ENCODE results near the gene PKNOX2. TPM values are rescaled to one million over a fixed set of nuclear protein-coding genes. Genes with fewer than 3 reads are reported as not detected.

PKNOX2 gene
- polyA plus RNA-seq, 2 of the 4 experiments (the other 2 are of a cell fraction): not detected

GRCh38 chr11:125317416-125317815 lies 152.9 kb downstream of the PKNOX2 start:
- H3K4me3 ChIP-seq: no peak overlapping the region
- WGBS (ENCODE audit: missing lambda C conversion rate): 10% methylated on average over 2 of the region's 2 CpGs
- no peak overlapping the region for H3K4me2 ChIP-seq
- FAIRE-seq (no peak), ATAC-seq (no peak), DNase-seq (ENCODE audit: low read depth in 1 of 2, low spot score in 1 of 2) (no peak)
- no peaks in the 10 kb centered on the region for H3K9me3 ChIP-seq
- no peak overlapping the region for H3K27ac ChIP-seq
- TF ChIP-seq FOSL2 (IDR thresholded peaks at IDR 0.05) (no peak), FOSL2 (CRISPR knock-in tag; IDR thresholded peaks at IDR 0.05) (no peak), BCL3 (IDR thresholded peaks at IDR 0.05) (no peak), JUNB (IDR thresholded peaks at IDR 0.05) (no peak)
- ChIA-PET POLR2A (no interaction called here), CTCF (interaction anchor here (1.3 kb wide), 1 partner anchor 9 kb away, joined by 3 read pairs; no protein-coding TSS in a partner anchor)
- H3K4me1 ChIP-seq: no peaks in the 10 kb centered on the region

GRCh38 chr11:125319649-125320048 lies 155.1 kb downstream of the PKNOX2 start:
- 5% methylated on average over 1 of the region's 1 CpG for WGBS (ENCODE audit: missing lambda C conversion rate)
- TF ChIP-seq KDM5A (IDR thresholded peaks at IDR 0.05) (no peak), JUNB (IDR thresholded peaks at IDR 0.05) (no peak), CTCF (IDR thresholded peaks at IDR 0.05) (no peak), HDAC2 (IDR thresholded peaks at IDR 0.05) (no peak), NPAS2 (CRISPR knock-in tag; IDR thresholded peaks at IDR 0.05; ENCODE audit: borderline replicate concordance) (no peak), TP53 (CRISPR knock-in tag; IDR thresholded peaks at IDR 0.05) (no peak), ZFP36 (IDR thresholded peaks at IDR 0.05; ENCODE audit: borderline replicate concordance, partially characterized antibody) (no peak), TFCP2L1 (CRISPR knock-in tag; IDR thresholded peaks at IDR 0.05) (no peak)
- DNase-seq (ENCODE audit: low read depth in 1 of 2, low spot score in 1 of 2) (no peak), FAIRE-seq (no peak), ATAC-seq (no peak)
- Histone ChIP-seq H3K4me2 (no peak overlapping the region), H3K9me3 (no peaks in the 10 kb centered on the region), H3K4me1 (no peaks in the 10 kb centered on the region), H3K4me3 (no peak overlapping the region), H3K27ac (no peak overlapping the region)
- POLR2A ChIA-PET: no interaction called here
- CTCF ChIA-PET: no interaction called here

- CTCF ChIA-PET: no interaction called here
- ATAC-seq (no peak), FAIRE-seq (no peak), DNase-seq (ENCODE audit: low read depth in 1 of 2, low spot score in 1 of 2) (no peak)
- TF ChIP-seq FOSB (CRISPR knock-in tag; IDR thresholded peaks at IDR 0.05): no peak
- TF ChIP-seq EP300 (IDR thresholded peaks at IDR 0.05): no peak
- Histone ChIP-seq H3K4me2 (no peak overlapping the region), H3K27ac (no peak overlapping the region), H3K4me3 (no peak overlapping the region), H3K4me1 (no peaks in the 10 kb centered on the region), H3K9me3 (no peaks in the 10 kb centered on the region)
- POLR2A ChIA-PET: no interaction called here
- WGBS (ENCODE audit: missing lambda C conversion rate): 7% methylated on average over 4 of the region's 4 CpGs
Measured at GRCh38 chr11:125320347-125321076, 156.0 kb downstream of the PKNOX2 start.

- ATAC-seq (no peak), FAIRE-seq (no peak), DNase-seq (ENCODE audit: low read depth in 1 of 2, low spot score in 1 of 2) (no peak)
- no peaks in the 10 kb centered on the region for H3K9me3 ChIP-seq
- no peak overlapping the region for H3K4me2 ChIP-seq
- ChIA-PET CTCF (no interaction called here), POLR2A (no interaction called here)
- WGBS (ENCODE audit: missing lambda C conversion rate): 0% methylated on average over 5 of the region's 8 CpGs
- H3K4me1 ChIP-seq: no peaks in the 10 kb centered on the region
- no peak for TF ChIP-seq ATOH8 (CRISPR knock-in tag; IDR thresholded peaks at IDR 0.05; ENCODE audit: low read depth)
- TF ChIP-seq HEYL (CRISPR knock-in tag; IDR thresholded peaks at IDR 0.05): no peak
- no peak for TF ChIP-seq HOXA7 (CRISPR knock-in tag; IDR thresholded peaks at IDR 0.05)
- TF ChIP-seq HOXB13 (CRISPR knock-in tag; IDR thresholded peaks at IDR 0.05; ENCODE audit: low read depth): no peak
- no peak for TF ChIP-seq CEBPB (IDR thresholded peaks at IDR 0.05)
- no peak for TF ChIP-seq JUNB (IDR thresholded peaks at IDR 0.05)
- no peak for TF ChIP-seq RAD21 (conservative IDR thresholded peaks at IDR 0.05 in 1 of 2, IDR thresholded peaks at IDR 0.05 in 1 of 2)
- TF ChIP-seq NR3C1 (IDR thresholded peaks at IDR 0.05): no peak
- TF ChIP-seq SREBF2 (IDR thresholded peaks at IDR 0.05): no peak
- TF ChIP-seq NFE2L2 (conservative IDR thresholded peaks at IDR 0.05; ENCODE audit: low read length): no peak
- TF ChIP-seq MAFK (IDR thresholded peaks at IDR 0.05; ENCODE audit: partially characterized antibody): no peak
- TF ChIP-seq RCOR1 (IDR thresholded peaks at IDR 0.05; ENCODE audit: low read depth, low read length): no peak
- H3K4me3 ChIP-seq: no peak overlapping the region
- H3K27ac ChIP-seq: no peak overlapping the region
Measured at GRCh38 chr11:125322289-125322688, 157.7 kb downstream of the PKNOX2 start.

All from A549 (cell line).